GM21367 (cell line): ENCODE data around the gene ZBTB37.
"Not testable (repeated sequence)": the region's sequence is repeated elsewhere in the genome, so short reads cannot be mapped to it uniquely, and the experiment has no call there.

Experiments
- ATAC-seq: cut with Tn5 transposase; IDR thresholded peaks from one replicate; pipeline ENCODE4 v1.9.1; 2021; ENCODE audit not compliant: unreplicated experiment

The ZBTB37 gene

GRCh38 chr1:173864179-173864867, 3.9 kb upstream of the ZBTB37 start:
- ATAC-seq = no peak

- ATAC-seq = no peak
Observed at GRCh38 chr1:173865468-173866164, 2.6 kb upstream of the ZBTB37 start.

GRCh38 chr1:173866413-173867115, 1.6 kb upstream of the ZBTB37 start:
- ATAC-seq = no peak

GRCh38 chr1:173867141-173867752, 933 bp upstream of the ZBTB37 start:
- ATAC-seq = no peak

GRCh38 chr1:173867753-173868265, 371 bp upstream of the ZBTB37 start, which contains the start of gene GAS5:
Gene GAS5, minus strand, starts transcription at chr1:173867989.
- ATAC-seq = peak; percentile 57

GRCh38 chr1:173869021-173869359, 810 bp downstream of the ZBTB37 start:
- ATAC-seq = no peak

GRCh38 chr1:173870252-173871075, 2.3 kb downstream of the ZBTB37 start:
- no peak for ATAC-seq

GRCh38 chr1:173871091-173871490, 2.9 kb downstream of the ZBTB37 start:
- no peak for ATAC-seq

GRCh38 chr1:173871500-173871899, 3.3 kb downstream of the ZBTB37 start:
- ATAC-seq = no peak

GRCh38 chr1:173876732-173877131, 8.6 kb downstream of the ZBTB37 start:
- ATAC-seq = no peak

- ATAC-seq = no peak
Observed at GRCh38 chr1:173878251-173878650, 10.1 kb downstream of the ZBTB37 start.

GRCh38 chr1:173881117-173881516, 12.9 kb downstream of the ZBTB37 start:
- not testable (repeated sequence) for ATAC-seq

GRCh38 chr1:173884701-173885100, 16.5 kb downstream of the ZBTB37 start:
- ATAC-seq = no peak

GRCh38 chr1:173886746-173887611, 18.8 kb downstream of the ZBTB37 start:
- no peak for ATAC-seq

- no peak for ATAC-seq
Observed at GRCh38 chr1:173887627-173888026, 19.4 kb downstream of the ZBTB37 start.

- ATAC-seq = no peak
Observed at GRCh38 chr1:173888749-173889148, 20.6 kb downstream of the ZBTB37 start.

GRCh38 chr1:173889885-173890284, 21.7 kb downstream of the ZBTB37 start:
- no peak for ATAC-seq

- no peak for ATAC-seq
Observed at GRCh38 chr1:173893611-173894010, 25.4 kb downstream of the ZBTB37 start.

GRCh38 chr1:173894189-173894588, 26.0 kb downstream of the ZBTB37 start:
- no peak for ATAC-seq

- ATAC-seq = no peak
Observed at GRCh38 chr1:173900427-173900826, 32.2 kb downstream of the ZBTB37 start.
